Neural cell (in vitro differentiated cells): Measurements from ENCODE around the gene ZBTB7C.

Experiments
- POLR2AphosphoS5 ChIP-seq: IDR thresholded peaks from 2 replicates; pipeline ENCODE4 v1.6.1; 2012
- RAD21 ChIP-seq: fragments of 450-650 bp; conservative IDR thresholded peaks from 2 replicates; pipeline ENCODE4 v1.6.1; 2014; ENCODE audit warnings: antibody characterized with exemption, mild to moderate bottlenecking, moderate library complexity
- TAF1 ChIP-seq: IDR thresholded peaks from 2 replicates; pipeline ENCODE4 v1.6.1; 2012; ENCODE audit warnings: low read depth
- TF ChIP-seq, protein P1 (sequence below): fragments of 450-650 bp; IDR thresholded peaks from 2 replicates; pipeline ENCODE4 v1.5.1; 2014; ENCODE audit warnings: antibody characterized with exemption, mild to moderate bottlenecking, moderate library complexity; ENCODE audit not compliant: poor library complexity, severe bottlenecking

DNA sequence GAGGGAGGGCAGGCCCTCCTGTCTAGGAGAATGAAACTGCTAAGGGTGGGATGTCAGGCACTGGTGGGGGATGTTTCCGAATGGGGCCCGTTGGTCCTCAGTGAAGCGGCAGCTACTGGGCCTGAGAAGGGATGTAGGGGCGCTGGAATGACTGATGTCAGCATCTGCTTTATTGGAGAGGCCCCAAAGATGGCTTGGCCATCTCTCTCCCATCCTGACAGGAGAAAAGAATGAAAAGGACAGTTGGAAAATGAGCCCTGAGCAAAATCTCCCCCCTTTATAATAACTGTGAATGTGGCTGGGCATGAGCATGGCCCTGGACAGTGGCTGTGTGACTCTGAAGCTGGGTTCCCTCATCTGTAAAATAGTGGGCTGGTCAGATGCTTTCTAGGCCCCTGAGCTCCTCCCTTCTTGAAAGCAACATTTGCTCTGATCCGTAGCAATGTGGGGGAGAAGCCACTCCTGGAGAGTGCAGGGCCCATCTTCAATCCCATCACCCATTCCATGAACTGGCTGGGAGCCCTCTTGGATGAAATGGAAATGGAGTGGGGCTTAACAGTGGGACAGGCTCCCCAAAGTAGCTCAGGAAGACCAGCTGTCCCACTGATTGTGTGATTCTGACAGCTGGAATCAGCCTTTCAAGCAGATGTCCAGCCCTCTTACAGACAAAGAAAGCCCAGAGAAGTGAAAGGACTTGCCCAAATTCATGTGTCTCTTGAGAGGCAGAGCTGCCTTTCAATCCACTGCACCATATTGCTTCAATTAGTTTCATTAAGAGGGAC, 246.0 kb downstream of the ZBTB7C start:
- TF ChIP-seq RAD21 (no peak), POLR2AphosphoS5 (no peak), TAF1 (no peak)
- TF ChIP-seq, protein P1, sequence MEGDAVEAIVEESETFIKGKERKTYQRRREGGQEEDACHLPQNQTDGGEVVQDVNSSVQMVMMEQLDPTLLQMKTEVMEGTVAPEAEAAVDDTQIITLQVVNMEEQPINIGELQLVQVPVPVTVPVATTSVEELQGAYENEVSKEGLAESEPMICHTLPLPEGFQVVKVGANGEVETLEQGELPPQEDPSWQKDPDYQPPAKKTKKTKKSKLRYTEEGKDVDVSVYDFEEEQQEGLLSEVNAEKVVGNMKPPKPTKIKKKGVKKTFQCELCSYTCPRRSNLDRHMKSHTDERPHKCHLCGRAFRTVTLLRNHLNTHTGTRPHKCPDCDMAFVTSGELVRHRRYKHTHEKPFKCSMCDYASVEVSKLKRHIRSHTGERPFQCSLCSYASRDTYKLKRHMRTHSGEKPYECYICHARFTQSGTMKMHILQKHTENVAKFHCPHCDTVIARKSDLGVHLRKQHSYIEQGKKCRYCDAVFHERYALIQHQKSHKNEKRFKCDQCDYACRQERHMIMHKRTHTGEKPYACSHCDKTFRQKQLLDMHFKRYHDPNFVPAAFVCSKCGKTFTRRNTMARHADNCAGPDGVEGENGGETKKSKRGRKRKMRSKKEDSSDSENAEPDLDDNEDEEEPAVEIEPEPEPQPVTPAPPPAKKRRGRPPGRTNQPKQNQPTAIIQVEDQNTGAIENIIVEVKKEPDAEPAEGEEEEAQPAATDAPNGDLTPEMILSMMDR, result no peak
